K562 (cell line): ENCODE results near the gene MBNL1. TPM values are rescaled to one million over a fixed set of nuclear protein-coding genes. Genes with fewer than 3 reads are reported as not detected.
A peak's percentile ranks its signal among the peaks of the same experiment; 100 is the strongest.

Experiments
- ATF6 ChIP-seq: sonication (generic); formaldehyde crosslinking; IDR thresholded peaks from 2 replicates; pipeline ENCODE4 v1.4.0; 2020; ENCODE audit warnings: mild to moderate bottlenecking, missing genetic modification reagents
- CAMTA2 ChIP-seq: fragments of 250-450 bp; sonication (Bioruptor Pico); conservative IDR thresholded peaks from 2 replicates; pipeline ENCODE4 v1.5.1; 2022
- CEBPB ChIP-seq: fragments of 450-650 bp; IDR thresholded peaks from 2 replicates; pipeline ENCODE4 v1.6.1; 2016; ENCODE audit warnings: missing genetic modification characterization, missing compliant biosample characterization
- CTBP1 ChIP-seq: fragments of 450-650 bp; IDR thresholded peaks from 2 replicates; pipeline ENCODE4 v1.6.1; 2016; ENCODE audit warnings: borderline replicate concordance
- E2F1 ChIP-seq: sonication (generic); formaldehyde crosslinking; IDR thresholded peaks from 2 replicates; pipeline ENCODE4 v1.8.1; 2023; ENCODE audit warnings: mild to moderate bottlenecking, missing genetic modification reagents, moderate library complexity
- ELK1 ChIP-seq: sonication (generic); formaldehyde crosslinking; IDR thresholded peaks from 2 replicates; pipeline ENCODE4 v1.8.1; 2022; ENCODE audit warnings: missing genetic modification reagents
- ESRRA ChIP-seq: fragments of 450-650 bp; IDR thresholded peaks from 2 replicates; pipeline ENCODE4 v1.6.1; 2014; ENCODE audit warnings: low read depth, mild to moderate bottlenecking, moderate library complexity, borderline replicate concordance
- GATA2 ChIP-seq: sonication (generic); formaldehyde crosslinking; IDR thresholded peaks from 2 replicates; pipeline ENCODE4 v1.4.0; 2020; ENCODE audit warnings: mild to moderate bottlenecking, missing genetic modification reagents
- GTF3C2 ChIP-seq: IDR thresholded peaks from 3 replicates; pipeline ENCODE4 v1.6.1; 2011; ENCODE audit warnings: borderline replicate concordance, mild to moderate bottlenecking, moderate library complexity; ENCODE audit not compliant: insufficient read length; ENCODE audit errors: extremely low read depth
- MED1 ChIP-seq: sonication (generic); formaldehyde crosslinking; IDR thresholded peaks from 2 replicates; pipeline ENCODE4 v1.8.1; 2023; ENCODE audit warnings: missing genetic modification reagents, borderline replicate concordance
- RBFOX2 ChIP-seq: fragments of 200-400 bp; formaldehyde crosslinking; IDR thresholded peaks from 2 replicates; pipeline ENCODE4 v1.6.1; 2017; ENCODE audit warnings: low read depth, mild to moderate bottlenecking, low read length, moderate library complexity
- TCF15 ChIP-seq: fragments of 250-450 bp; sonication (Bioruptor Pico); IDR thresholded peaks from 2 replicates; pipeline ENCODE4 v1.8.0; 2022; ENCODE audit warnings: moderate library complexity, mild to moderate bottlenecking, inconsistent platforms
- TCF3 ChIP-seq: sonication (generic); formaldehyde crosslinking; IDR thresholded peaks from 2 replicates; pipeline ENCODE4 v1.4.0; 2020; ENCODE audit warnings: mild to moderate bottlenecking, missing genetic modification reagents
- XRCC5 ChIP-seq: fragments of 200-400 bp; formaldehyde crosslinking; IDR thresholded peaks from 2 replicates; pipeline ENCODE4 v1.6.1; 2017; ENCODE audit warnings: low read depth, mild to moderate bottlenecking, low read length
- ZNF184 ChIP-seq: sonication (generic); formaldehyde crosslinking; IDR thresholded peaks from 2 replicates; pipeline ENCODE4 v1.5.0; 2020; ENCODE audit warnings: missing genetic modification reagents
- ZNF263 ChIP-seq: sonication (generic); formaldehyde crosslinking; IDR thresholded peaks from 2 replicates; pipeline ENCODE4 v1.8.0; 2022; ENCODE audit warnings: mild to moderate bottlenecking, missing genetic modification reagents, borderline replicate concordance
- ZNF354B ChIP-seq: fragments of 250-450 bp; sonication (Bioruptor Pico); IDR thresholded peaks from 2 replicates; pipeline ENCODE4 v1.4.0; 2020
- ZNF445 ChIP-seq: fragments of 250-450 bp; sonication (Bioruptor Pico); IDR thresholded peaks from 2 replicates; pipeline ENCODE4 v1.4.0; 2020; ENCODE audit warnings: low read depth, mild to moderate bottlenecking, moderate library complexity
- ZNF507 ChIP-seq: conservative IDR thresholded peaks from 2 replicates; pipeline ENCODE4 v1.6.1; 2017; ENCODE audit warnings: missing genetic modification characterization, missing compliant biosample characterization
- polyA plus RNA-seq, 8 experiments: library from polyadenylated mRNA; depleted of rRNA in 4 of 8; stranded (reverse) in 5 of 8; unstranded in 3 of 8; fragments of >200 nt; fragmentation: Nextera tagmentation in 2 of 8; fragmentation: Illumina TruSeq in 1 of 8; extraction: Ambion mirVana in 2 of 8; extraction: Trizol in 1 of 8; gene quantifications; 2 replicates each; pipeline versions ENCODE4 v1.2.1 to v1.2.3, GENCODE V29; 2011 to 2014; ENCODE audit warnings: inconsistent platforms in 1 of 8, missing spikeins in 1 of 8
- total RNA-seq, 7 experiments: library from RNA; depleted of rRNA in 6 of 7; stranded (reverse); fragments of >200 nt in 6 of 7; fragmentation: Illumina TruSeq in 2 of 7; extraction: Trizol in 2 of 7; gene quantifications; 2 replicates each; pipeline versions ENCODE4 v1.2.1 to v1.2.3, GENCODE V29; 2011 to 2021; ENCODE audit warnings: low replicate concordance in 1 of 7

Gene MBNL1
- total and polyA plus RNA-seq, 9 of the 15 experiments (the other 6 are each of a cell fraction or from before 2014, with no cell fraction given): 70.3 to 243 (median 220) TPM

- TF ChIP-seq GTF3C2: no peak
- TF ChIP-seq ZNF263 (CRISPR knock-in tag): no peak
- TF ChIP-seq ZNF445 (CRISPR knock-in tag): no peak
- no peak for TF ChIP-seq CTBP1
- peak; percentile 98 for TF ChIP-seq CEBPB (tag)
- TF ChIP-seq ATF6 (CRISPR knock-in tag): no peak
- no peak for TF ChIP-seq TCF15 (CRISPR knock-in tag)
- TF ChIP-seq E2F1 (CRISPR knock-in tag): no peak
- TF ChIP-seq GATA2 (CRISPR knock-in tag): 0 out of 2 replicates have a peak, but pooled peaks have one; percentile 11
- no peak for TF ChIP-seq ZNF184 (CRISPR knock-in tag)
- TF ChIP-seq MED1: no peak
- no peak for TF ChIP-seq ELK1 (CRISPR knock-in tag)
- TF ChIP-seq ESRRA: peak; percentile 27; the same call in 1 of the 2 replicates
- TF ChIP-seq ZNF354B: no peak
- no peak for TF ChIP-seq ZNF507 (tag)
- no peak for TF ChIP-seq XRCC5
- TF ChIP-seq TCF3: no peak
- no peak for TF ChIP-seq RBFOX2
- no peak for TF ChIP-seq CAMTA2 (CRISPR knock-in tag)
Observed at GRCh38 chr3:152298393-152299248, 29.9 kb downstream of the MBNL1 start (continued).
